HG02852 (cell line): Measurements from ENCODE around the gene SUMF2.
A peak's percentile ranks its signal among the peaks of the same experiment; 100 is the strongest.
"Not testable (repeated sequence)": the region's sequence is repeated elsewhere in the genome, so short reads cannot be mapped to it uniquely, and the experiment has no call there.

Experiments
- ATAC-seq: cut with Tn5 transposase; IDR thresholded peaks from one replicate; pipeline ENCODE4 v1.9.1; 2021; ENCODE audit warnings: mild to moderate bottlenecking, moderate library complexity; ENCODE audit not compliant: unreplicated experiment

SUMF2 gene

GRCh38 chr7:56063882-56064625, at the start of gene SUMF2:
TSS of gene SUMF2 (plus strand) at chr7:56064286. CDS start at chr7:56064312, 26 bp downstream.
- peak; percentile 85 for ATAC-seq

- not testable (repeated sequence) for ATAC-seq
These were observed 47.1 kb upstream of the SUMF2 start for GRCh38 chr7:56017015-56017414.

GRCh38 chr7:56019501-56019900, 44.6 kb upstream of the SUMF2 start:
- ATAC-seq = no peak

- no peak for ATAC-seq
These were observed 40.6 kb upstream of the SUMF2 start for GRCh38 chr7:56023500-56023899.

- ATAC-seq = no peak
These were observed 37.5 kb upstream of the SUMF2 start for GRCh38 chr7:56026538-56026937.

- no peak for ATAC-seq
These were observed 35.0 kb upstream of the SUMF2 start for GRCh38 chr7:56028942-56029630.

GRCh38 chr7:56030340-56030739, 33.7 kb upstream of the SUMF2 start:
- ATAC-seq = no peak

- ATAC-seq = not testable (repeated sequence)
These were observed 32.5 kb upstream of the SUMF2 start for GRCh38 chr7:56031556-56031955.

- ATAC-seq = not testable (repeated sequence)
These were observed 31.5 kb upstream of the SUMF2 start for GRCh38 chr7:56032578-56032977.

- ATAC-seq = peak; percentile 97
These were observed 30.2 kb upstream of the SUMF2 start for GRCh38 chr7:56033671-56034432.

GRCh38 chr7:56040730-56041129, 23.4 kb upstream of the SUMF2 start:
- no peak for ATAC-seq

- ATAC-seq = not testable (repeated sequence)
These were observed 18.3 kb upstream of the SUMF2 start for GRCh38 chr7:56045758-56046157.

GRCh38 chr7:56046721-56047445, 17.2 kb upstream of the SUMF2 start:
- ATAC-seq = no peak

GRCh38 chr7:56047446-56048116, 16.5 kb upstream of the SUMF2 start:
- ATAC-seq = not testable (repeated sequence)

GRCh38 chr7:56048245-56048644, 15.8 kb upstream of the SUMF2 start:
- no peak for ATAC-seq

- not testable (repeated sequence) for ATAC-seq
These were observed 15.3 kb upstream of the SUMF2 start for GRCh38 chr7:56048763-56049162.

GRCh38 chr7:56051053-56051338, 13.1 kb upstream of the SUMF2 start:
- no peak for ATAC-seq

- peak; percentile 94 for ATAC-seq
These were observed 12.5 kb upstream of the SUMF2 start, which contains the start of the genes CCT6A and PSPH for GRCh38 chr7:56051339-56052191. TSS of gene CCT6A (plus strand) at chr7:56051765. CDS start at chr7:56051849, 84 bp downstream. TSS of gene PSPH (minus strand) at chr7:56051444. CDS start at chr7:56021212, 30,232 bp downstream.

GRCh38 chr7:56053379-56053778, 10.7 kb upstream of the SUMF2 start:
- no peak for ATAC-seq
